Nephron progenitor cell (in vitro differentiated cells): ENCODE data around the gene BBX.
"Not testable (repeated sequence)": the region's sequence is repeated elsewhere in the genome, so short reads cannot be mapped to it uniquely, and the experiment has no call there.

ENCODE experiments used
- DNase-seq: peaks from one replicate; pipeline ENCODE4 v3.0.0; 2021
- H3K27ac Mint-ChIP-seq: 2 replicates; pipeline ENCODE4 v1.8.0; 2021; ENCODE audit warnings: mild to moderate bottlenecking, moderate library complexity, mixed read lengths
- H3K27me3 Mint-ChIP-seq: 2 replicates; pipeline ENCODE4 v1.8.0; 2021; ENCODE audit warnings: mild to moderate bottlenecking, low read depth, mixed read lengths; ENCODE audit not compliant: poor library complexity
- H3K36me3 Mint-ChIP-seq: 2 replicates; pipeline ENCODE4 v1.8.0; 2021; ENCODE audit warnings: low read depth, mixed read lengths
- H3K4me1 Mint-ChIP-seq: 2 replicates; pipeline ENCODE4 v1.8.0; 2021; ENCODE audit warnings: mixed read lengths
- H3K4me3 Mint-ChIP-seq: 2 replicates; pipeline ENCODE4 v1.8.0; 2021; ENCODE audit warnings: mild to moderate bottlenecking, moderate library complexity, mixed read lengths
- H3K9me3 Mint-ChIP-seq: 2 replicates; pipeline ENCODE4 v1.8.0; 2021; ENCODE audit warnings: mild to moderate bottlenecking, moderate library complexity, mixed read lengths
- TF ChIP-seq, protein P1 (sequence below): fragments of 200-600 bp; sonication (generic); IDR thresholded peaks from 2 replicates; pipeline ENCODE4 v1.5.0; 2021; ENCODE audit warnings: antibody characterized with exemption

BBX gene

DNA sequence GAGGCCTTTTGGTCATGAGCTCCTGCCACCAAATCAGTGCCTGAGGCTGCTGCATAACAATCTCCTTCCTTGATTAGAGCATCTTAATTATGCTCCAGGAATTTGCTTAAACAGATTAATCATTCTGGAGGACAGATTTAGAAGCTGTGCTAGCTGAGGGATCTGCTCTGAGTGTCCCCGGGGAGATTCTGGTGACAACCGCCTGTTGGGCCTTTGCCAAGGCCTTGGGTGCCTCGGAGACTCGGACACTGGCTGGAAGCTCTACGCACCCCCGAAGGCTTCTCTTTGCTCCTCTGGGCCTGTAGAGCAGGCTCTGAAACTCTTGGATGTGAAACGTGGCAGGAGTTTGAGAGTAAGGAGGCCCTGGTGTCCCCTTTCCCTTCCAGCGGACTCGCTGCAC lies 304.0 kb downstream of the BBX start:
- peaks cover 26% of the 10 kb centered on the region for H3K4me1 Mint-ChIP-seq
- H3K9me3 Mint-ChIP-seq, result no peaks in the 10 kb centered on the region
- DNase-seq, result no peak
- H3K4me3 Mint-ChIP-seq, result no peak overlapping the region
- H3K27me3 Mint-ChIP-seq, result no peaks in the 10 kb centered on the region
- H3K27ac Mint-ChIP-seq, result no peak overlapping the region
- H3K36me3 Mint-ChIP-seq, result no peaks in the 10 kb centered on the region
- TF ChIP-seq, protein P1, sequence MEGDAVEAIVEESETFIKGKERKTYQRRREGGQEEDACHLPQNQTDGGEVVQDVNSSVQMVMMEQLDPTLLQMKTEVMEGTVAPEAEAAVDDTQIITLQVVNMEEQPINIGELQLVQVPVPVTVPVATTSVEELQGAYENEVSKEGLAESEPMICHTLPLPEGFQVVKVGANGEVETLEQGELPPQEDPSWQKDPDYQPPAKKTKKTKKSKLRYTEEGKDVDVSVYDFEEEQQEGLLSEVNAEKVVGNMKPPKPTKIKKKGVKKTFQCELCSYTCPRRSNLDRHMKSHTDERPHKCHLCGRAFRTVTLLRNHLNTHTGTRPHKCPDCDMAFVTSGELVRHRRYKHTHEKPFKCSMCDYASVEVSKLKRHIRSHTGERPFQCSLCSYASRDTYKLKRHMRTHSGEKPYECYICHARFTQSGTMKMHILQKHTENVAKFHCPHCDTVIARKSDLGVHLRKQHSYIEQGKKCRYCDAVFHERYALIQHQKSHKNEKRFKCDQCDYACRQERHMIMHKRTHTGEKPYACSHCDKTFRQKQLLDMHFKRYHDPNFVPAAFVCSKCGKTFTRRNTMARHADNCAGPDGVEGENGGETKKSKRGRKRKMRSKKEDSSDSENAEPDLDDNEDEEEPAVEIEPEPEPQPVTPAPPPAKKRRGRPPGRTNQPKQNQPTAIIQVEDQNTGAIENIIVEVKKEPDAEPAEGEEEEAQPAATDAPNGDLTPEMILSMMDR, result no peak

DNA sequence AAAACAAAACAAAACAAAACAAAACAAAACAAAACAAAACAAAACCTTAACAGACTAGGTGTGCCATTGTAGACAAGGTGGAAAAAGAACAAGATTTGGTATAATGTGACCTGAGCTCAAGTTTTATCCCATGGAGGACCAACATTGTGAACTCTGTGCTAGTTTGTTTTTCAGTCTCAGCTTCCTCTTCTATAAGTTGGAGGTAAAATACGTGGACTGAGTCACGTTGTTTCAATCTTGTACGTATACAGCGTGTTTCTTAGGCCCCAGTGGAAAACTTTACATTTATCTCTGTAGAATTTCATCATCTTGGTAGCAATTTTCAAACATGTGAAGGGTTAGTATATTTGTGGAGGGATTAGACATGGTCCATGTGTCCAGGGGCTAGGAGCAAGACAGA lies 306.4 kb downstream of the BBX start:
- H3K4me1 Mint-ChIP-seq, result peaks cover 12% of the 10 kb centered on the region
- no peak overlapping the region for H3K27ac Mint-ChIP-seq
- no peaks in the 10 kb centered on the region for H3K27me3 Mint-ChIP-seq
- TF ChIP-seq, protein P1, result no peak
- no peak overlapping the region for H3K4me3 Mint-ChIP-seq
- H3K9me3 Mint-ChIP-seq, result no peaks in the 10 kb centered on the region
- H3K36me3 Mint-ChIP-seq, result no peaks in the 10 kb centered on the region
- no peak for DNase-seq

GRCh38 chr3:107831590-107831989 lies 308.8 kb downstream of the BBX start:
- H3K27me3 Mint-ChIP-seq, result peaks cover 3% of the 10 kb centered on the region
- H3K4me3 Mint-ChIP-seq, result no peak overlapping the region
- no peaks in the 10 kb centered on the region for H3K9me3 Mint-ChIP-seq

GRCh38 chr3:107833043-107833442 lies 310.3 kb downstream of the BBX start:
- H3K27ac Mint-ChIP-seq, result no peak overlapping the region
- H3K4me3 Mint-ChIP-seq, result no peak overlapping the region
- H3K9me3 Mint-ChIP-seq, result no peaks in the 10 kb centered on the region
- TF ChIP-seq, protein P1, result no peak
- H3K27me3 Mint-ChIP-seq, result peaks cover 3% of the 10 kb centered on the region
- H3K4me1 Mint-ChIP-seq, result peaks cover 8% of the 10 kb centered on the region
- DNase-seq, result no peak
- no peaks in the 10 kb centered on the region for H3K36me3 Mint-ChIP-seq

More at GRCh38 chr3:107831590-107831989, 308.8 kb downstream of the BBX start:
- no peaks in the 10 kb centered on the region for H3K36me3 Mint-ChIP-seq
- DNase-seq, result no peak
- TF ChIP-seq, protein P1, result no peak
- no peak overlapping the region for H3K27ac Mint-ChIP-seq
- H3K4me1 Mint-ChIP-seq, result peaks cover 10% of the 10 kb centered on the region

- TF ChIP-seq, protein P1, result no peak
- no peaks in the 10 kb centered on the region for H3K9me3 Mint-ChIP-seq
- DNase-seq, result no peak
- peaks cover 8% of the 10 kb centered on the region for H3K4me1 Mint-ChIP-seq
- no peak overlapping the region for H3K27ac Mint-ChIP-seq
- H3K27me3 Mint-ChIP-seq, result peaks cover 3% of the 10 kb centered on the region
- no peaks in the 10 kb centered on the region for H3K36me3 Mint-ChIP-seq
- no peak overlapping the region for H3K4me3 Mint-ChIP-seq
Observed at GRCh38 chr3:107833722-107834416, 311.1 kb downstream of the BBX start.

GRCh38 chr3:107835001-107835400 lies 312.2 kb downstream of the BBX start:
- H3K36me3 Mint-ChIP-seq, H3K27ac Mint-ChIP-seq, H3K4me1 Mint-ChIP-seq, DNase-seq, H3K27me3 Mint-ChIP-seq, H3K9me3 Mint-ChIP-seq: not testable (repeated sequence)
- H3K4me3 Mint-ChIP-seq, result peak overlapping the region; percentile 9
